CD4-positive, alpha-beta T cell treated with Interleukin-17A for 4 hours (primary cell): Measurements from ENCODE around the gene IFNK.

Experiments
- DNase-seq: peaks from one replicate; pipeline ENCODE4 v3.0.0-alpha.2; 2020; ENCODE audit warnings: mixed read lengths

The IFNK gene

GRCh38 chr9:27573634-27574590, 49.8 kb downstream of the IFNK start:
- peak; percentile 96 for DNase-seq
